WI38 (cell line): ENCODE data around the gene THBS1.

Experiments used
- H3K4me3 ChIP-seq: 2 replicates; pipeline ENCODE4 v1.5.1; 2011; ENCODE audit warnings: low read depth, mild to moderate bottlenecking, control low read depth, low read length
- TF ChIP-seq, protein P1 (sequence below): IDR thresholded peaks from 2 replicates; pipeline ENCODE4 v1.5.1; 2012; ENCODE audit warnings: low read depth, mild to moderate bottlenecking, control low read depth, low read length

The THBS1 gene

DNA sequence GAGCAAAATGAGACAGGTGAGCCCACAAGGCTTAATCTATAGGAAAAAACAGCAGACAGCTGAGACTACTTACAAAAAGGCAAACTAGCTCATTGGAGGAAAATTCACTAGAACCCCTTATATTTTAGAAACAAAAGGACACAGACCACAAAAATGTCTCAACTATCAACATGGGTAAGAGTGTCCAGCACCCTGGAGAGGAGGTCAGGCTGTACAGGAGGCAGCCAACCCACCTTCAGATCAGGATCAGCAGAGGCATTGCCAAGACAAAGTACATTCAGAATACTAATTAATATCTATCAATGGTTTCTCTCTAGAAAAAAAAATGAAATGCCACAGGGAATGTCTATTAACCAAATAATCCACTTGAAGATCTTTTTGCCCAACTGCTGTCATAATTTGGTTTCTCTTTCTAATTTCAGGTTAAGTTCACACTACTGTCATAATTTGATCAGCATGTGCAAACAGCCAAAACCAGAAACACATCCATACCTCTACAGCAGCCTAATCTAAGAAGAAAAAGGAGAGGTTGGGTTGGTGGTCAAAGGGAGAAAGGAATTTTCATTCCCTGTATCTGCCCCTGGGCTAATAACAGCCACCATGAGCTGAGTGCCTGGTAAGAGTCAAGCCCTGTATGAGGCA lies 26.0 kb upstream of the THBS1 start:
- H3K4me3 ChIP-seq: no peak overlapping the region
- TF ChIP-seq, protein P1, sequence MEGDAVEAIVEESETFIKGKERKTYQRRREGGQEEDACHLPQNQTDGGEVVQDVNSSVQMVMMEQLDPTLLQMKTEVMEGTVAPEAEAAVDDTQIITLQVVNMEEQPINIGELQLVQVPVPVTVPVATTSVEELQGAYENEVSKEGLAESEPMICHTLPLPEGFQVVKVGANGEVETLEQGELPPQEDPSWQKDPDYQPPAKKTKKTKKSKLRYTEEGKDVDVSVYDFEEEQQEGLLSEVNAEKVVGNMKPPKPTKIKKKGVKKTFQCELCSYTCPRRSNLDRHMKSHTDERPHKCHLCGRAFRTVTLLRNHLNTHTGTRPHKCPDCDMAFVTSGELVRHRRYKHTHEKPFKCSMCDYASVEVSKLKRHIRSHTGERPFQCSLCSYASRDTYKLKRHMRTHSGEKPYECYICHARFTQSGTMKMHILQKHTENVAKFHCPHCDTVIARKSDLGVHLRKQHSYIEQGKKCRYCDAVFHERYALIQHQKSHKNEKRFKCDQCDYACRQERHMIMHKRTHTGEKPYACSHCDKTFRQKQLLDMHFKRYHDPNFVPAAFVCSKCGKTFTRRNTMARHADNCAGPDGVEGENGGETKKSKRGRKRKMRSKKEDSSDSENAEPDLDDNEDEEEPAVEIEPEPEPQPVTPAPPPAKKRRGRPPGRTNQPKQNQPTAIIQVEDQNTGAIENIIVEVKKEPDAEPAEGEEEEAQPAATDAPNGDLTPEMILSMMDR: no peak

DNA sequence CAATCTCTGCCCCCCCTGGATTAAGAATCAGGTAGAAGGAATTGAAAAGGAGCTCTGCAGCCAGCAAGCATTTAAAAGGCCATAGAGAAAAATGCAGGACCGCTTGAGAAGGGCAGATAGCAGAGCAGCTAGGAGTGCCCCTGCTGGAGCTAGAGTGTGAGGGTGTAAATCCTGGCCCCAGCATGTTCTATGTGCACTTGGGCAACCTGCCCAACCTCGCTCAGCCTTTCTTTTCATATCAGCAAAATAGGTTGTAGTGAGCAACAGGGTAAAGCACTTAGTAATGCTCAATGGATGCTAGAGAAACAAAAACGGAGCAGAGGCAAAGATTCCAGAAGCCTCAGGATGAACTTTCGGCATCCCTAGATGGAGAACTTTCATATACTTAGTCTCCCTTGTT lies 25.0 kb upstream of the THBS1 start:
- TF ChIP-seq, protein P1: no peak
- H3K4me3 ChIP-seq: no peak overlapping the region

DNA sequence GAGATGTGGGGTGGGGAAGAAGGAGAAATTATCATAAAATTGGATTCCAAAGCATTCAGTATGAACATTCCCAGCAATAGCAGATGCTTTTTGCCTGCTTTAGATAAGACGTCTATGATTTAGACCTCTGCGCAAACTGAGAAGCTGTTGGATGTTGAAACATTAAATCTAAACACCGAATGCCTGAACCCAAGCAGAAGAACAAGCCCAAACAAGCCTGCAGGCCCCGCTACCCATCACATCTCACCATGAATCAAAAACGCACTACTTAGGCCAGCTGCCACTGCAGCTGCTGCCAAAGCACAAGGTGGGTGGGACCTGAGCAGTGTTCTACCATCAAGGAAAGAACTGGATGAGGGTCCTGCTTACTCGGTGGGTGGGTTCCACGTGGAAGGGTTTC lies 24.4 kb upstream of the THBS1 start:
- H3K4me3 ChIP-seq: no peak overlapping the region
- TF ChIP-seq, protein P1: no peak

DNA sequence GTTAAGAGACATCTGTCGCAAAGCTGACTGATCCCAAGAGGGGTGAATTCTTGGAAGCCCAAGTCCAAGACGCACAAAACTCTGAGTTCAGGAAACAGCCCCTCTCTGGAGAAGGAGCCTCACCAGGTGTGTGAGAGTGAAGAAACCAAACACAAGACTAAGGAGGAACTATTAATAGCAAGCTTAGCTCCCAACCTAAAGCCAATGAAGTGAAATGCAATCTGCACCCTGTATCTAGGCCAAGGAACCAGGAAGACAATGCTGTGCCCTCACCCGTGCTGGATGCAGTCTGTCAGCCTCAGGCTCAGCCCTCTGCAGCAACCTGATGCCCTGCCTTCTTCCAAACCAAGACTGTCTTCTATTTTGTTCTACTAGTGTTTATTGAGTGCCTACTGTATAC lies 22.5 kb upstream of the THBS1 start:
- TF ChIP-seq, protein P1: no peak

DNA sequence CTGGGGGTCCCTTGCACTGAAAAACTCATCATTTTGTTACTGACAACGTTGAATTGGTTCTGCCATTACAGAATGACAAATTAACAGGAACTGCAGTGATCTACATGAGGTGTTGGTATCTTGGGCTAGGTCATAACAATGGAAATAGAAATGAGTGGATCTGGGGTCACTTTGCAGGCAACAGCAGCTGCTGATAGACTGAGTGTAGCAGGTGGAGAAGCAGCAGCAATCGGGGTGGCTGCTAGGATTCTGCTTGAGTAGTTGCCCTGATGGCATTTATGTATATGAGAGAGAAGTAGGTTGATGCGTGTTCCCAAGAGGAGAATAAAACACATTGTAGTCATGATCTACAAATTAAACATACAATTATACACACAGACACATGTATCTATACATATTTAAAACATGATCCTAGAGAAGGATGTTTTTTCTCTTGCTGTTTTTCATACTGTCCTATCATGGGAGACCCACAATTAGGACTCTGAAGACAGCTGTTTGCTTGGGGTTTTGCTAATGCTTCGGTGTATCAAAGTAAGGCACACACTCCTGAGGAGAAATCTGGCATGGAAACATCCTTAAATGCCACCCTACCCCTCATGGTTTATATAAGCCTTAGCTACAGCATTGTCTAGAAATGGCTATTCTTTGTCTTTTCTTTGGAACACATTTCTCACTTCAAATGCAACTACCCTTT lies 15.8 kb upstream of the THBS1 start:
- H3K4me3 ChIP-seq: no peak overlapping the region
- TF ChIP-seq, protein P1: no peak

More for the DNA sequence above, 22.5 kb upstream of the THBS1 start:
- no peak overlapping the region for H3K4me3 ChIP-seq

DNA sequence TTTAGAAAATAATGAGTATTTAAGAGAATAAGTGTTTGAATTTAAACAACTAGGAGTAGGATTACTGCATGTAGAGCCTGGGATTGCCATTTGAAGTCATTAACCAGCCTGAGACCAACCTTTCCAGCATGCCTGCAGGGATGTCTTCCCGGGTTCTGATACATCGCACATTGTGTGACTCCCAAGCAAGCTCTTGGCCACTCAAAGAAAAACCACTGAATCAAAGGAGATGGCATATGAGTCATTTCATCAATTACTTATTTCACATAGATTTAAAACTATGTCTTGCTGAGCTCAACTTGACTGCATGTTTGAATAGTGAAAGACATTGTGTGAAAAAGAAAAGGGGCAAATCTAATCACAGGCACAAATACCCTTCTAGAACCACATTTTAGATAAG lies 15.0 kb upstream of the THBS1 start:
- TF ChIP-seq, protein P1: no peak
- H3K4me3 ChIP-seq: no peak overlapping the region

DNA sequence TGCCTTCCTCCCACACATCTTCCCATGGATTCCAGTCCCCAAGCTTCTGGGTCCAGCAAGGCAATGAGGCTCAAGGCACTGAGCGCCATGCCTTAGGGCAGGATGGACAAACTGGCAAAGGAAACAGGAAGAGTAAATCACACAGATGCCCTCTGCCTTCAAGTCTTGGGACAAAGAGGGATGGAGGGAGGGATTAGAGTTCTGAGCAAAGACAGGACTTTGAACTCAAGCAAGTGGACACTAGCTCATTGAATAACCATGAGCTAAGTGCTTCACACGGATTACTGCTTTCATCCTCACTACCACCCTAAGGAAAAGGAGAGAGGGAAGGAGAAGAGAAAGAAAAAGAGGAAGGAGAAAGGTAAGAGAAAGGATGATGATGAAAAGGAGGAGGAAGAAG lies 7.6 kb upstream of the THBS1 start:
- TF ChIP-seq, protein P1: no peak
- no peak overlapping the region for H3K4me3 ChIP-seq
